MV-4-11 (cell line): ENCODE data around the gene MAML3.
"Not testable (repeated sequence)": the region's sequence is repeated elsewhere in the genome, so short reads cannot be mapped to it uniquely, and the experiment has no call there.

Experiments
- DNase-seq: peaks from one replicate; lab custom pipeline; 2025; lab: John Stamatoyannopoulos, UW

MAML3 gene

DNA sequence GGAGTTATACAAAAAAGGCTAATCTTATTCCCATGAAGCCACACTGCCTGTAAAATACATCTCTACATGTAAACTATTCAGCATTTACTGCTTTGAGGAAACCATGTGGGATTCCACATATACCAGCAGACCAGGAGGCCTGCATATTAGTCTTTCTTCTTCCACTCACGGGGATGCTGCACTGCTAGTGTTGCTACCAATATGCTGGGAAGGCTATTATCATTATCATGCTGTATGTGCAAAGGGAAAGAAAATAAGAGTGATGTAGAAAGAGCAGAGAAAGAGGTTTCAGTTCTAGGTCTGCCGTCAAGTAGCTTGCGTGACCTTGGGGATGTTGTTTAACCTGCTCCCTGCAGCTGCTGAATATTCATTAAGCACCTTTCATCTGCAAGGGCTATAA lies 427.4 kb downstream of the MAML3 start:
- DNase-seq: no peak

DNA sequence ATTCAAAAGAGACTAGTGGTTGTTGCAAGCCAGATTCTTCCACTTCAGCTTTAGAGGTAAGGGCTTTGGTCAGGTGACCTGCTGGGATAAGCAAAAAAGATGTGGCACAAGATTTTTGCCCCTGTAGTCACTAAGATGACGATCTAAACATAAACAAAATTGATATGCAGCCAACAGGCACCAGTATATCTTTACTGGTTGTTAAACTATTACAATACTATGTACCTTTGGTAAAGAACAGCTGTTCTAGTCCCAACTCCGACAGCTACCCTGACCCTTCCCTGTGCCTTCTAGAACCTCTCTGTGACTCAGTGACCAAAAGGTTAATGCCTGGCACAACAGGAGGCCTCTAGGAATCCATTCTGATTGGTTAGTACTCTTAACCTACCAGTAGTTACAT lies 428.7 kb downstream of the MAML3 start:
- DNase-seq: no peak

DNA sequence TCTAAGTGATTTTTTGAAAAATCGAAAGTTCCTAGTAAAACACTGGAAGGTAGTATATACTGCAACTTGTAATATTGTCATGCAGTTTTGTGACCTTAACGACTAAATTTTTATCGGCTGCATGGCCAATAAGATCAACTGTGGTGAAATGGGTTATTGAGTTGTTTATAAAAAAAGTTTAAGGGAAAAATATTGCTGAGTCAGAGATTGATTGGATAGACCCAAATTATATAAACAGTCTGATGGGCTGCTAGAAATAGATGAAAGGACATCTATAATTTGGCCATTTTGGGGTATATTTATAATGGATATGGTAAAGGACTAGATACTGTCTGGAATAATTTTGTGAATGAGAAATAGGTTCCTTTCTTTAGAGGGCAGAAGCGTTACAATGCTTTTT lies 432.2 kb downstream of the MAML3 start:
- DNase-seq: no peak

DNA sequence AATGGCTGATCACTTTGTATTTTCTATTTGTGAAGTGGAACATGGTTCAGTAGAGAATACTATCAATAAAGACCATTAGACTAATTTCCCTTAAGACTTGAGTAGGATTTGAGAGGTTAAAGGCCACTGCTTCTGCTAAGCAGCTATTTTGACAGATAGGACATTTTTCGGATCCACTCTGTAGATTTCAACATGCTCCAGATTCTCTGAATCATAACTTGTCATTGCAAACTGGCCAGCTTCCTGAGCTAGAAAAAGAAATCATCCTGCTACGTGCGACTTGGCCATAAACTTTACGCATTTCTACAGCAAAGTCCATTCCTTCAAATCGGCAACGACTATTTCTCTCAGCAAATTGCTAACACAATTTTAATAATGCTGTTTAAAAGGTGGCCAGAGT lies 433.2 kb downstream of the MAML3 start:
- no peak for DNase-seq

DNA sequence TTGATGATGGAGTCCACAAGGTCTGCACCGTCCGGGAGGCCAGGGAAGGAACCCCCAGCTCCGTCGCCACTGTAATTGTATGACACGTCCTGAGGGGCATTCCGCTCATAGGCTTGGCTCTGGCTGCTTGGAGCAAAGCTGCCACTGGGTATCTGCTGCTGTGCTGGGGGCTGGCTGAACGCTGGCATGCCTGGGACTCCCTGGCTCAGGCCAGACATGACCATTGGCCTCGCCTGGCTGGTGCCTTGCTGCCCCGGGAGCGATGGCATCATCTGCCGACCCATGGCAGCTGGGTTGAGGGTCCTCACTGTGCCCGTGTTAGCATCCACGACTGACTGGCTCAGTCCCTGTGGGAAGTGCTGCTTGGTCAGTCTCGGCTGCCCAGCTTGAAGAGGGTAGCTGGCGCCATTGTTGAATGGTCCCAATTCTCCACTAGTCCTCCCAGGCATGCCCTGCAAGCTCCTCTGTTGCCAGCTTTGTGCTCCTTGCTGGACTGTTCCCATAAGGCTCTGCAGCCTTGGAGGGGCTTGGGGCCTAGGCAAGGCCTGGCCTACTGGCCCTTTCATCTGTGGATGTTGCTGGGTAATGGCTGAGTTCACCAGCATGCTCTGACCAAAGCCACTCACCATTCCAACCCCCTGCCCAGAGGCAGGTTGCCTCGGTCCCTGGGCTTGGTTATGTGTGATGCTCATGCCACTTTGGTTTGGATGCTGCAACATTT lies 434.4 kb downstream of the MAML3 start:
- DNase-seq: no peak

DNA sequence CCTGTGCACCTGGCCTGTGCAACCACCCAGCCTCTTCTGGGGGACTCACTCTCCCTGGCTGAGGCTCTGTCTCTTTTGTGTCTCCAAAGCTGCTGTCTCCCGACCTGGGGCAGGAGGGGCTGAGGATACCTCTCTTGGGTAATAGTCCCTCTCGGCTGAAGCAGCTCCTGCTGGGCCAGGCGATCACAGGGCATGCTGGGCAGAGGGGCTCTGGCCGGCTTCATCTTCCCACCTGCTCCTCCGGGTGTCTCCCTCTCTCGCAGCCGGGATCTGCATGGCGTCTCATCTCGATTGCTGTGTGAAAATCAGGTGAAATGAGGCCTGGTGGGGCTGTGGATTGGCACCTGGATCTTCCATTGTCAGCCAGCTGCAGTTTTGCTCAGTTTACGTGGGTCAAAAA lies 435.2 kb downstream of the MAML3 start:
- DNase-seq: no peak

DNA sequence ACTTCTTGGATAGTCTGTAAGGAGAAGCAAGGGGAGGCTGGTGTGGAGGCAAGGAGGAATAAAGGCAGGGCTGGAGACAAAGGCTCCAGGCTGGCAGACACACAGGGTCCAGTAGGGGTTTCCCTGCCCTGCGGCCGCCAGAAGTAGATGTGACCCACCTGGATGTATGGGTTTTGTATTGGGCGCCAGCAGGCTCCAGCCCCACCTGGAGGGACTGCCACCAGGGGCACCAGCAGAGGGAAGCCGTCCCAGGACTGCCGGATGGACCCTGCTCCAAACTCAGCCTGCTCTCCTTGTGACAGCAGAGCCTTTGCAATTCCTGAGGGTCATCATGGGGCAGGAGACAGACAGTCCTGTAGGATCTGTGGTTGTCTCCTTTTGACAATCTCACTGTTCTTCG lies 435.6 kb downstream of the MAML3 start:
- DNase-seq: no peak

DNA sequence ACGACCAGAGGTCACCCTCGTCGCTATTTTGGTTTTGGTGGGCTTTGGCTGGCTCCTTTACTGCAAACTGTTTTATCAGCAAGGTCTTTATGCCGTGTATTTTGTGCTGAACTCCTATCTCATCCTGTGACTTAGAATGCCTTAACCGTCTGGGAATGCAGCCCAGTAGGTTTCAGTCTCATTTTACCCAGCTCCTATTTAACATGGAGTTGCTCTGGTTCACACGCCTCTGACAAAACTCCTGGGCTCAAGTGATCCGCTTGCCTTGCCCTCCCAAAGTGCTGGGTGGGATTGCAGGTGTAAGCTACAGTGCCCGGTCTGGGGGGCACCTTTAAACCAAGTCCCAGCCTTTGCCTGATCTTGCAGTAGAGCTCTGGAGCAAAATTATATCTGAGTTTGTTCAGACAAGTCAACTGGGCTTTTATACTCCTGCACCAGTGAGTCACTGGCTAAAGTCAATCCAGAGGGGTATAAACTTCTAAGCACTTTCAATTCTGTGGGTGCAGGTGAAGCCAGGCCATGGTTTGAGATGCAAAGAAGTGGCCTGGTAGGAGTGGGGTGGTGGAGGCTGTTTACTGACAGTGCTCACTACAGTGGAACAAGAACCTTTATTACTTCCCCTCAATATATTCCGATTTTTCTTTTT lies 438.1 kb downstream of the MAML3 start:
- no peak for DNase-seq

DNA sequence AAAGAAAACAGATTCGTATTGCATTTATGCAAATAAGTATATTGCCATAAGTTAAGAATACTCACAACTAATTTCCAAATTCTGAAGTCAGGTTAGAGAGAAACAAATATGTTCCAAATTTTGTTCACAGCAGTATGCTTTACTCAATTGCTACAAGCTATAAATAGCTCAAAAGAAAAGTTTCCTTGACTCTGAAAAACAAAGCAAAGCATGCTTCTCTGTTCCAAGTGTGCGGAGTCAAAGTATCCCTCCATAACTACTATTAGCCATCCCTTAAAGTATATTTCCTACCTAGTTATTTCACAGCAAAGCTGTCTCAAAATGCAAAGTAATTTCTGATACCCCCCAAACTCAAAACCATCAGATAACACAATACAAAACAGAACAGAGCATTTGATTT lies 441.1 kb downstream of the MAML3 start:
- DNase-seq: no peak

DNA sequence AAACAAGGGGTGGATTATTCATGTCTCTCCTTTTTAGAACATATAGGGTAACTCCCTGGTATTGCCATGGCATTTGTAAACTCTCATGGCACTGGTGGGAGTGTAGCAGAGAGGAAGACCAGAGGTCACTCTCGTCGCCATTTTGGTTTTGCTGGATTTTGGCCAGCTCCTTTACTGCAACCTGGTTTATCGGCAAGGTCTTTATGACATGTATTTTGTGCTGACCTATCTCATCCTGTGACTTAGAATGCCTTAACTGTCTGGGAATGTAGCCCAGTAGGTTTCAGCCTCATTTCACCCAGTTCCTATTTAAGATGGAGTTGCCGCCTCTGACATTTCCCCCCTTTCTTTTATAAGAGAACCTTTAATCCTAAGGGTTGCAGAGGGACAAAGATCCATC lies 442.5 kb downstream of the MAML3 start:
- DNase-seq: no peak

DNA sequence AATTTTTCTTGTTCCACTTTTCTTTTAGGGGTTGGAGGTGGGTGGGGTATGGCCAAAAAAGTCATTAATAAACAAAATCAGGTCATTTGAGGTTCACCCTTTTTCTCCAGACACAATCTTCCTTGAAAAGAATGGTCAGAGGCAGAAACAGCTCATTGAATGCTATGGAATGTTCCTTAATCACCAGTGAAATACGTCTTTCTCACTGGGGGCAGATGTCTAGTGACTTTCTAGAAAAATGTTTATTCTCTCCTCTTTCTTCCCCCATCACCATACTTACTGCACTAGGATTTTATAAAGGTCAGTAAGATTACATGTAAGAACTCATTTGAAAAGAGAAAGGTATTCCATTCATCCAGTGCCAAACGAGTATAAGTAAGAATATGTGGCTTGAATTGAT lies 443.9 kb downstream of the MAML3 start:
- DNase-seq: no peak

DNA sequence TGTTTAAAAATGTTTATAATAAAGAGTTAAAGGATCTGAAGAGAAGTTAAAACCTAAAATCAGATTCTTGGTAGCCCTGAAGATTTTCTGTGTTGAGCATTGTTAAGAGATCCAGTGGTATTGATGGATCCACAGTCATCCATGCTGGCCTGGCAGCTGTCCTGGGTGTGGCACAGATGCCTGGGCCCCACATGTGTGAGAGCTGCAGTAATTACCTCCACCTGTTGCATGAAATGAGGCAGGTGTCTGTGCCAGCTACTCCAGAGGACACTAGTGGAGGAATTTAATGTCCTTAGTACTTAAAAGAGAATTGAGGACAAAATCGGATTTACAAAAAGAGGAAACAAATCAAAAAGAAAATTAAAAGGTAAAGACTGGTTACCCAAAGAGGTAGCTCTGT lies 444.3 kb downstream of the MAML3 start:
- no peak for DNase-seq

DNA sequence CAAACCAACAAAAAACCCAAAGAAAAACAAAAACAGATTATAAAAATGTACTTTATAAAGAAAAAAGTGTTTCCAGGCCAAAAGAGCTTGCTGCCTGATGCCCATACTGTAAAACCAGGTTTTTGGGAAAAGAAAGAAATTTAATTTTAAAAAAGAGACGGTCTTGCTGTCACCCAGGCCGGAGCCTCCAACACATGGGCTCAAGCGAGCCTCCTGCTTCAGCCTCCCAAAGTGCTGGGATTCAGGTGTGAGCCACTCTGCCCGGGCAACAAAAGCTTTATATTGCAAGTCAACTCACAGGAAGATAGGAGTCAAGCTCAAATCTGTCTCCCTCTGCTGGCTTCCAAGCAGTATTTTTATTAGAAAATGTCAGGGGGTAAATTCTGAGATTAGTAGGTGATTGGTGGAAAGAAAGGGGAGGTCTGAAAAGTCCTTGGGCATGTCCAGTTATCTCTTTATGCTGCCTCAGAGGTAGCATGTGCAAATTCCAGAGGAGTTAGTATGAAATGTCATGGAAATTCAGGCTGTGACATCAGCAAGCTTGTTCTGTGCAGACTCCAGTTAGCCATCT lies 449.0 kb downstream of the MAML3 start:
- DNase-seq: no peak

DNA sequence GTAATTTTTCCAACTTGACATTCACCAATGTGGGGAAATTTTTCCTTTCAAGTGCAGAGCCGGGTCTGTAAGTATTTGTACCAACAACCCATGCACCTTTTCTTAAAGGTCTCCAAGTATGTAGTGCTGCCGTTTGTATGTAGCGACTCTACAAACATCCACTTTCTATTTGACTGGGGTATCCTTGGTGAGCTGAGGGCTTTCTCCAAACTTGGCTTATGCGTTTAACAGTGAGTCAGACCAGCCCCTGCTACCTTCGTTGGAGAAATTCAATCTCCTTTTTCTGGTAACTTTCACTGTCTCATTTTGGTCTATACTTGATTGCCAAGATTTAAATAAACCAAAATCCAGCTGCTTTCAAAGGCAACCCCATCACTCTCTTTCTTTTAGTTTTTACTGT lies 453.4 kb downstream of the MAML3 start:
- no peak for DNase-seq

DNA sequence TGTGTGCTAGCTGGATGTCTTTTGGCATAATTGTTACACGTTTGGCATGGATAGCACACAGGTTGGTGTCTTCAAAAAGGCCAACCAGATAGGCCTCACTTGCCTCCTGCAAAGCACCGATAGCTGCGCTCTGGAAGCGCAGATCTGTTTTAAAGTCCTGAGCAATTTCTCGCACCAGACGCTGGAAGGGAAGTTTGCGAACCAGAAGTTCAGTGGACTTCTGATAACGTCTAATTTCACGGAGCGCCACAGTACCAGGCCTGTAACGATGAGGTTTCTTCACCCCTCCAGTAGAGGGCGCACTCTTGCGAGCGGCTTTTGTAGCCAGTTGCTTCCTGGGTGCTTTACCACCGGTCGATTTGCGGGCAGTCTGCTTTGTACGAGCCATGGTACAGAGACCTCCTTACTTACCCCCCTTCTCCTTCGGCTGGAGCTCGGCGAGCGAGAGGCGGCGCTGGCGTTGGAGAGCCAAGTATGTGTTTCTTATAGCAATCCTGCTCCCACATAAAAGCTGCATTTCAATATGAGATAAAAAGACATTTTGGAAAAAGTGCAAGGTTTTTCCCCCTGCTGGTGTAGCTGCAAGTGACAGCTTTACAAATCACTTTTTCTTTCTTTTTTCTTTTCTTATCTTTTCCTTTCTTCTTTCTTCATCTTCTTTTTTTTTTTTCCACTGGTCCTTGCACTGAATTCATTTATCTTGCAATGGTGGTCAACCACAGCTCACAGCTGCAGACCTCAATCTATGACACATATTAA lies 455.6 kb downstream of the MAML3 start:
- not testable (repeated sequence) for DNase-seq

DNA sequence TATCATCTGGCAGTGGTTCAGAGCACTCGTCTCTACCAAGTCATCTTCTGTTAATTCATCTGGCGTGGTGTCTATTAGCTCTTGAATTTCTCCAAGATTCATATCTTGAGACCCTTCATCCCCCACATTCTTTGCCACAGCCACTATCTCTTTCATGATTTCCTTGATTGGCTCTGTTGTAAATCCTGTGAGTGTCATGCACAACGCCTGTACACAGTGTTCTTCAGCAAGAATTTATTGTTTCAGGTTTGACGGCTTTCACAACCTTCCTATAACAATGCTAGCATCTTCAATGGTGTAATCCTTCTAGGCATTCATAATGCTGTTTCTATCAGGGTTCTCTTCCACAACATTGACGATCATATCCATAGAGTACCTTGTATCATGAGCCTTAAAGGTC lies 457.5 kb downstream of the MAML3 start:
- no peak for DNase-seq

DNA sequence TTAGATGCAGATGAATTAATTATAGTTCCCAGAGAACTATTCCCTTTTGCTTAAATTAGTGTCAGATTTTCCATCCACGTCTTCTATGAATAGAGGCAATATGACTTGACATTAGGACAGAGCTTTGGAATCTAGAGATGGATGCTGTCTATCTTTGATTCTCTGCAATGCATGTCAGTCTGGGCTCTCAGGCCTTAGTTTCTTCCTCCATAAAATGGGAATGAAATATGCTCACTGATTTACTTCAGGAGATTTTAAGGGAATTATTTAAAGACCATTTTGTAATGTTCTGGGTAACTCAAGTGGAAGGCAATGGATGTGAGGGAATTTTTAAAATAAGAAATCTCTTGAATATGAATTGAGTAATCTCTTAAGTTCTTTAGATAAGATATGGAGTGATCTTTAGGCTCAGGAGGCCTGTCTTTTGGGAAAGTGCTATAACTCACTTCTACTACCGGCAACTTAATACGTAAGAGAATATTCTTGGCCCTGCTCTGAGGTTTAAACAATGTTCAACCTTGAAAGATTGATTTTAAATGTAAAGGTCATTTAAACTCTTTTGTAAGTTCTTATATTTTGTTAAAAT lies 459.4 kb downstream of the MAML3 start:
- DNase-seq: no peak

DNA sequence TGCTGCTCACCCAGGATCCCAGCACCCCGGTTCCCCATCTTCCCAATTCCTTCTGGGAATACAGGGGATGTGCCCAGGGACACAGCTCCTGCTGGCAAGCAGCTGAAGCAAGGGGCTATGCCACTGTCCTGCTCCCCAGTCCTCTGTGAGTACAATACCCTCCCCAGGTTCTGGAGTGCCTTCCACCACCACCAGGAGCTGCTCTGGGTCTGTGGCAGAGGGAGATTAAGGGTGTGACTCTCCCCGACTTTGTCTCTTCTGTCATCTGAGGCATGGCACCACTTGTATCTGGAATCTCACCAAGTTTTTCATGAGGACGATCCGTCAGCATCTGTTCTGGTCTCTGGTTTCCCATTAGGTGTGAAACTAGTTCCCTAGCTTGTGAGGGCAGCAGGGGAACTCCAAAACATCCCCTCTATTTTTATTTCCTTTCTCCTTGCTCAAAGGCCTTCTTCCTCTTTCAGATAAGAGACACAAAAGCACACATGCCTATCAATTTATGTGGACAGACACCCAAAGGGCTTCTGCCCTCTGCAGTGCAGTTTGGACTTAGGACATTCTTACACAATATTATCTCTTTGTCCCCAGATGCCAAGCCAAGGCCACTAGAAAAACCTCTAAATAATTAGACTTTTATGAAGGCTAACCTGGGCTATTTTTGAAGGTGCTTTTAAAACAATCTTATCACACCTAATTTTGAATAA lies 461.5 kb downstream of the MAML3 start:
- DNase-seq: peak; percentile 83

DNA sequence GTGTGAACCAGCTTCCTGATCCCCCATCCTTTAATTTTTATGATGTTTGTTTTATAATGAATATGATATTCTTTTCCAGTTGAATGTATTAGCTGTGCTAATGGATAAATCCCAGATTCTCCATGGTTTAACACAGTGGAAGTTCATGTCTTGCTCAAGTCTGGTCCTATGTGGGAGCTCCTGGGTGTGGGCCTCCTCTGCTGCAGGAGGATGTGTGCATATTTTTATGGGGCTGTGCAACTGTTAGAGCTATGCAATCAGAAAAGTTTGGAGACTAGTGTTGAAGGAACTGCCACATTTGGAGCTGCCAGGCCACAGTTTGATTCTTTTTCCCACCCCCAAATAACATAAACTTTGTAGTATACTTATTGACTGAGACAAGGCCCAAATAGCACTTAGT lies 463.6 kb downstream of the MAML3 start:
- no peak for DNase-seq

DNA sequence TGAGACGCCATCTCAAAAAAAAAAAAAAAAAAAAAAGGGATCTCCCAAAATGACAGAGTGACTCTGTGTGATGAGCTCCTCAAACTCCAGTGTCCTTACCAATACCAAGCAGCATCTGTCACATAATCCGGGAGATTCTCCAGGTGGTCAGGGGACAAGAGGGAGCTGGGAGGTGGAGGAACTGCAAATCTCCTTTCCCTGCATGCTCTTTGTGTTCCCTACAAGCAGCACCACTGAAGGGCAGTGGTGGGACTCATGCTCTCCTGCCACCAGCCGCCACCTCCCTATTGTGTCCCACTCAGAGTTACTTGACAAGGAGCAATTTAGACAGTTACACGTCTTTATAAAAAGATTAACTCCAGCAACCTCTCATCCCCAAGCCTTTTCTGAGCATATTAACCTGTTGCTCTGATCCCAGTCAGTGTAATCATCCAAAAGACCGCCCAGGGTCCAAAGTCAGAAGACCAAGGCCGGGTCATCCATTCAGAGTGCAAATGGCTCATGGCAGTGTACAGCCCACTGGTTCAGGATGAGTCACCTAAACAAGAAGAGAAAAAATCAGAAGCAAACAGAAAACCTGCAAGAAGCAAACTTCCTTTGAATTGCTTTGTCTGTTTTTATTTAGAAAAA lies 464.8 kb downstream of the MAML3 start:
- DNase-seq: no peak

DNA sequence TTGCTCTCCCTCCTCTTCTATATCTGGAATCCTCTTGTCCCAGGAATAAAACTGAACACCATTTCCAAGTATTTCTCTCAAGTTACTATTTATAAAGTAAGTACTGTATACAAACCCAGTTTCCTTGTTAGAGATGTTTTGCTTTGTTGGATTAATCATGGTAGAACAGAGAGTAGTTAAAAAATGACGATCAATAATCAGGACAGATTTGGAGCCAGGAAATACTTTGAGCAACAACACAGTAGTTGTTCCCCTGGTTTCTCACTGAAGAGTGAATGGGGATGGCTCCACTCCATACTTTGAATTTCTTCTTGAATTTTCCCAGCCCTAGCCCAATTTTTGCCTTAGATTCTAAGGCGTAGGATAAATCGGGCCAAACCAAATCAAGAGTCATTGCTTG lies 467.0 kb downstream of the MAML3 start:
- DNase-seq: no peak

DNA sequence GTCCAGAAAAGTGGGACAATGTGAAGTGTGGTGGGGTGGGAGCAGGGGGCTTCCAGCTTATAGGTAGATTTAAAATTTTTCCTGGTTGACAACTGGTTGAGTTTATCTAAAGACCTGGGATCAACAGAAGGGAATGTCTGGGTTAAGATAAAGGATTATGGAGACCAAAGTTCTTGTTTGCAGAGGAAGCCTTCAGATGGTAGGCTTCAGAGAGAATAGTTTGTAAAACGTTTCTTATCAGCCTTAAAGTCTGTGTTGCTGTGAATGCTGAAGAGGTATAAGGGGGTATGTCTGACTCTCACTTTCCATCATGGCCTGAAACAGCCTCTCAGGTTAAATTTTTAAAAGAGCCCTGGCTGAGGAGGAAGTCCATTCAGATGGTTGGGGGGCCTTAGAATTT lies 467.9 kb downstream of the MAML3 start:
- DNase-seq: no peak
